CD4-positive, alpha-beta T cell treated with Interferon gamma for 1 hour (primary cell): ENCODE data around the gene CA7.
A peak's percentile ranks its signal among the peaks of the same experiment; 100 is the strongest.
"Not testable (repeated sequence)": the region's sequence is repeated elsewhere in the genome, so short reads cannot be mapped to it uniquely, and the experiment has no call there.

Experiments
- DNase-seq: peaks from one replicate; pipeline ENCODE4 v3.0.0-alpha.2; 2020

CA7 gene

GRCh38 chr16:66847533-66848067 is 3.4 kb downstream of the CA7 start:
- no peak for DNase-seq

- no peak for DNase-seq
Measured at GRCh38 chr16:66848172-66848571, 4.0 kb downstream of the CA7 start.

- DNase-seq, result no peak
Measured at GRCh38 chr16:66849021-66849420, 4.8 kb downstream of the CA7 start.

GRCh38 chr16:66849549-66849948 is 5.3 kb downstream of the CA7 start:
- no peak for DNase-seq

- no peak for DNase-seq
Measured at GRCh38 chr16:66850115-66850815, 6.1 kb downstream of the CA7 start.

GRCh38 chr16:66851166-66851964 is 7.2 kb downstream of the CA7 start:
- DNase-seq, result no peak

- no peak for DNase-seq
Measured at GRCh38 chr16:66853261-66854139, 9.3 kb downstream of the CA7 start.

GRCh38 chr16:66856184-66856730 is 12.0 kb downstream of the CA7 start:
- no peak for DNase-seq

- no peak for DNase-seq
Measured at GRCh38 chr16:66856801-66857200, 12.6 kb downstream of the CA7 start.

GRCh38 chr16:66857437-66857836 is 13.2 kb downstream of the CA7 start:
- no peak for DNase-seq

- no peak for DNase-seq
Measured at GRCh38 chr16:66858740-66859396, 14.7 kb downstream of the CA7 start.

- no peak for DNase-seq
Measured at GRCh38 chr16:66859397-66860068, 15.3 kb downstream of the CA7 start.

GRCh38 chr16:66862023-66862520 is 17.9 kb downstream of the CA7 start:
- no peak for DNase-seq

- no peak for DNase-seq
Measured at GRCh38 chr16:66863707-66864106, 19.5 kb downstream of the CA7 start.

- no peak for DNase-seq
Measured at GRCh38 chr16:66869424-66869823, 25.2 kb downstream of the CA7 start.

GRCh38 chr16:66871363-66871762 is 27.1 kb downstream of the CA7 start:
- not testable (repeated sequence) for DNase-seq

- no peak for DNase-seq
Measured at GRCh38 chr16:66871840-66872239, 27.6 kb downstream of the CA7 start.

- no peak for DNase-seq
Measured at GRCh38 chr16:66872559-66872942, 28.3 kb downstream of the CA7 start.

GRCh38 chr16:66872943-66873684 is 28.9 kb downstream of the CA7 start:
- DNase-seq, result peak; percentile 90

GRCh38 chr16:66873685-66874055 is 29.5 kb downstream of the CA7 start:
- DNase-seq, result no peak
